ENCODE data around the gene CRPPA.
A peak's percentile ranks its signal among the peaks of the same experiment; 100 is the strongest.
"Not testable (repeated sequence)": the region's sequence is repeated elsewhere in the genome, so short reads cannot be mapped to it uniquely, and the experiment has no call there.

The CRPPA gene

GRCh38 chr7:16396766-16397500 lies 24.4 kb downstream of the CRPPA start:
- H3K4me1 ChIP-seq (ENCODE audit: control insufficient read depth, insufficient read depth, low read length), result no peaks in the 10 kb centered on the region
- peaks cover 58% of the 10 kb centered on the region for H3K9me3 ChIP-seq (ENCODE audit: control insufficient read depth, insufficient read depth, low read length)
- no peak overlapping the region for H3K27ac ChIP-seq (ENCODE audit: low read depth, low read length)
- H3K27me3 ChIP-seq (ENCODE audit: control insufficient read depth, insufficient read depth, low read length), result no peaks in the 10 kb centered on the region
- peaks cover 4% of the 10 kb centered on the region; the same call in 1 of the 2 replicates for H3K36me3 ChIP-seq (ENCODE audit: control insufficient read depth, insufficient read depth, low read length)
- no peak overlapping the region for H3K9ac ChIP-seq (ENCODE audit: low read depth, low read length)
- H3K4me3 ChIP-seq (ENCODE audit: low read depth, low read length), result peak overlapping the region; percentile 42

GRCh38 chr7:16395121-16395520 lies 26.2 kb downstream of the CRPPA start:
- peaks cover 50% of the 10 kb centered on the region for H3K9me3 ChIP-seq (ENCODE audit: control insufficient read depth, insufficient read depth, low read length)
- H3K9ac ChIP-seq (ENCODE audit: low read depth, low read length), result no peak overlapping the region
- H3K4me1 ChIP-seq (ENCODE audit: control insufficient read depth, insufficient read depth, low read length), result no peaks in the 10 kb centered on the region
- H3K36me3 ChIP-seq (ENCODE audit: control insufficient read depth, insufficient read depth, low read length), result peaks cover 4% of the 10 kb centered on the region; the same call in 1 of the 2 replicates
- H3K4me3 ChIP-seq (ENCODE audit: low read depth, low read length), result no peak overlapping the region
- no peaks in the 10 kb centered on the region for H3K27me3 ChIP-seq (ENCODE audit: control insufficient read depth, insufficient read depth, low read length)
- no peak overlapping the region for H3K27ac ChIP-seq (ENCODE audit: low read depth, low read length)

GRCh38 chr7:16393862-16394422 lies 27.4 kb downstream of the CRPPA start:
- H3K4me1 ChIP-seq (ENCODE audit: control insufficient read depth, insufficient read depth, low read length), result no peaks in the 10 kb centered on the region
- H3K27me3 ChIP-seq (ENCODE audit: control insufficient read depth, insufficient read depth, low read length), result no peaks in the 10 kb centered on the region
- H3K27ac ChIP-seq (ENCODE audit: low read depth, low read length), result no peak overlapping the region
- H3K9ac ChIP-seq (ENCODE audit: low read depth, low read length), result no peak overlapping the region
- H3K9me3 ChIP-seq (ENCODE audit: control insufficient read depth, insufficient read depth, low read length), result peaks cover 38% of the 10 kb centered on the region
- peaks cover 4% of the 10 kb centered on the region; the same call in 1 of the 2 replicates for H3K36me3 ChIP-seq (ENCODE audit: control insufficient read depth, insufficient read depth, low read length)
- no peak overlapping the region for H3K4me3 ChIP-seq (ENCODE audit: low read depth, low read length)

- H3K9ac ChIP-seq (ENCODE audit: low read depth, low read length), result no peak overlapping the region
- H3K4me3 ChIP-seq (ENCODE audit: low read depth, low read length), result no peak overlapping the region
- no peaks in the 10 kb centered on the region for H3K4me1 ChIP-seq (ENCODE audit: control insufficient read depth, insufficient read depth, low read length)
- H3K36me3 ChIP-seq (ENCODE audit: control insufficient read depth, insufficient read depth, low read length), result peaks cover 4% of the 10 kb centered on the region; the same call in 1 of the 2 replicates
- H3K27me3 ChIP-seq (ENCODE audit: control insufficient read depth, insufficient read depth, low read length), result no peaks in the 10 kb centered on the region
- H3K27ac ChIP-seq (ENCODE audit: low read depth, low read length), result no peak overlapping the region
- peaks cover 31% of the 10 kb centered on the region for H3K9me3 ChIP-seq (ENCODE audit: control insufficient read depth, insufficient read depth, low read length)
These were observed 28.3 kb downstream of the CRPPA start for GRCh38 chr7:16392990-16393523.

GRCh38 chr7:16383786-16384185 lies 37.6 kb downstream of the CRPPA start:
- H3K4me3 ChIP-seq (ENCODE audit: low read depth, low read length); H3K4me1 ChIP-seq (ENCODE audit: control insufficient read depth, insufficient read depth, low read length); H3K27ac ChIP-seq (ENCODE audit: low read depth, low read length); H3K36me3 ChIP-seq (ENCODE audit: control insufficient read depth, insufficient read depth, low read length); H3K27me3 ChIP-seq (ENCODE audit: control insufficient read depth, insufficient read depth, low read length); H3K9ac ChIP-seq (ENCODE audit: low read depth, low read length): not testable (repeated sequence)
- peaks cover 22% of the 10 kb centered on the region for H3K9me3 ChIP-seq (ENCODE audit: control insufficient read depth, insufficient read depth, low read length)

GRCh38 chr7:16383103-16383502 lies 38.2 kb downstream of the CRPPA start:
- not testable (repeated sequence) for H3K27ac ChIP-seq (ENCODE audit: low read depth, low read length); H3K27me3 ChIP-seq (ENCODE audit: control insufficient read depth, insufficient read depth, low read length); H3K4me1 ChIP-seq (ENCODE audit: control insufficient read depth, insufficient read depth, low read length); H3K4me3 ChIP-seq (ENCODE audit: low read depth, low read length); H3K36me3 ChIP-seq (ENCODE audit: control insufficient read depth, insufficient read depth, low read length); H3K9ac ChIP-seq (ENCODE audit: low read depth, low read length)
- peaks cover 19% of the 10 kb centered on the region for H3K9me3 ChIP-seq (ENCODE audit: control insufficient read depth, insufficient read depth, low read length)
